HCEC 1CT (cell line): ENCODE results near the gene NPPB.

Experiments used
- DNase-seq: peaks from one replicate; pipeline ENCODE4 v3.0.0-alpha.2; 2017

Gene NPPB

GRCh38 chr1:11880911-11881748, 22.4 kb upstream of the NPPB start:
- DNase-seq, result no peak

GRCh38 chr1:11880181-11880575, 21.4 kb upstream of the NPPB start:
- DNase-seq, result no peak

- no peak for DNase-seq
Measured at GRCh38 chr1:11879311-11880180, 20.8 kb upstream of the NPPB start.

GRCh38 chr1:11878891-11879190, 20.1 kb upstream of the NPPB start:
- no peak for DNase-seq

- no peak for DNase-seq
Measured at GRCh38 chr1:11878081-11878890, 19.5 kb upstream of the NPPB start.

- no peak for DNase-seq
Measured at GRCh38 chr1:11877074-11877473, 18.3 kb upstream of the NPPB start.

- DNase-seq, result no peak
Measured at GRCh38 chr1:11875094-11875493, 16.3 kb upstream of the NPPB start.

GRCh38 chr1:11874624-11875023, 15.9 kb upstream of the NPPB start:
- DNase-seq, result no peak

GRCh38 chr1:11874258-11874562, 15.5 kb upstream of the NPPB start:
- no peak for DNase-seq

GRCh38 chr1:11873395-11874257, 14.9 kb upstream of the NPPB start:
- DNase-seq, result no peak

- no peak for DNase-seq
Measured at GRCh38 chr1:11872545-11872944, 13.8 kb upstream of the NPPB start.

- DNase-seq, result no peak
Measured at GRCh38 chr1:11869650-11870207, 11.0 kb upstream of the NPPB start.

- DNase-seq, result no peak
Measured at GRCh38 chr1:11869104-11869503, 10.4 kb upstream of the NPPB start.

- DNase-seq, result no peak
Measured at GRCh38 chr1:11868331-11868980, 9.7 kb upstream of the NPPB start.

- DNase-seq, result no peak
Measured at GRCh38 chr1:11862890-11863289, 4.1 kb upstream of the NPPB start.

- no peak for DNase-seq
Measured at GRCh38 chr1:11860587-11860986, 1.8 kb upstream of the NPPB start.

- DNase-seq, result no peak
Measured at GRCh38 chr1:11860083-11860482, 1.3 kb upstream of the NPPB start.

- DNase-seq, result peak; percentile 24
Measured at GRCh38 chr1:11858968-11859871, 475 bp upstream of the NPPB start.

- DNase-seq, result no peak
Measured at GRCh38 chr1:11858158-11858557, 587 bp downstream of the NPPB start.

- no peak for DNase-seq
Measured at GRCh38 chr1:11857164-11857851, 1.4 kb downstream of the NPPB start.
